Activated CD4-positive, CD25-positive, alpha-beta regulatory T cell treated with anti-CD3 and anti-CD28 coated beads, Interleukin-2, amount 50 U/mL, for 24 hours (primary cell): ENCODE results near the gene UBE2D1.

Experiments
- ATAC-seq, 2 donors: fragments of 150-1000 bp; cut with Tn5 transposase; one replicate each; pipeline ENCODE4 v1.10.0; 2021; ENCODE audit warnings: mild to moderate bottlenecking in 1 of 2, moderate library complexity in 1 of 2

The UBE2D1 gene

GRCh38 chr10:58341947-58342346, 7.1 kb downstream of the UBE2D1 start:
- no peak for ATAC-seq

GRCh38 chr10:58347967-58348366, 13.2 kb downstream of the UBE2D1 start:
- no peak for ATAC-seq

- no peak for ATAC-seq
Measured at GRCh38 chr10:58348571-58349033, 13.8 kb downstream of the UBE2D1 start.

GRCh38 chr10:58350023-58350422, 15.2 kb downstream of the UBE2D1 start:
- ATAC-seq = no peak

GRCh38 chr10:58350619-58351323, 16.0 kb downstream of the UBE2D1 start:
- ATAC-seq = no peak

GRCh38 chr10:58351616-58352578, 17.1 kb downstream of the UBE2D1 start:
- no peak for ATAC-seq

GRCh38 chr10:58352956-58353610, 18.3 kb downstream of the UBE2D1 start:
- no peak for ATAC-seq

- no peak for ATAC-seq
Measured at GRCh38 chr10:58356756-58357155, 21.9 kb downstream of the UBE2D1 start.

- no peak for ATAC-seq
Measured at GRCh38 chr10:58358314-58358933, 23.6 kb downstream of the UBE2D1 start.

- no peak for ATAC-seq
Measured at GRCh38 chr10:58358947-58359346, 24.1 kb downstream of the UBE2D1 start.

GRCh38 chr10:58359541-58359940, 24.7 kb downstream of the UBE2D1 start:
- ATAC-seq = no peak

GRCh38 chr10:58360412-58361004, 25.7 kb downstream of the UBE2D1 start:
- ATAC-seq = no peak

GRCh38 chr10:58361353-58361752, 26.5 kb downstream of the UBE2D1 start:
- no peak for ATAC-seq

- no peak for ATAC-seq
Measured at GRCh38 chr10:58362027-58362789, 27.4 kb downstream of the UBE2D1 start.

- no peak for ATAC-seq
Measured at GRCh38 chr10:58367069-58367468, 32.3 kb downstream of the UBE2D1 start.

GRCh38 chr10:58371473-58371872, 36.7 kb downstream of the UBE2D1 start:
- ATAC-seq = no peak

GRCh38 chr10:58372607-58373441, 38.0 kb downstream of the UBE2D1 start:
- no peak for ATAC-seq

- no peak for ATAC-seq
Measured at GRCh38 chr10:58373442-58373827, 38.6 kb downstream of the UBE2D1 start.

GRCh38 chr10:58382489-58382995, 47.7 kb downstream of the UBE2D1 start:
- no peak for ATAC-seq

- ATAC-seq = peak in 1 of 2 donors; percentile 11
Measured at GRCh38 chr10:58384095-58384494, 49.3 kb downstream of the UBE2D1 start.
